Activated T-cell treated with anti-CD3 and anti-CD28 coated beads, Interleukin-2, amount 50 U/mL, for 72 hours (primary cell): ENCODE results near the gene GAD1. TPM values are rescaled to one million over a fixed set of nuclear protein-coding genes. Genes with fewer than 3 reads are reported as not detected.

ENCODE experiments used
- ATAC-seq, 2 donors: fragments of 150-1000 bp; cut with Tn5 transposase; replicated peaks in 1 of 2; 2 replicates each; pipeline ENCODE4 v1.10.0; 2021; ENCODE audit warnings: moderate library complexity in 2 of 2, mild to moderate bottlenecking in 1 of 2
- DNase-seq, 2 donors: peaks; one replicate each; pipeline ENCODE4 v3.0.0; 2021 to 2022; ENCODE audit warnings: mixed read lengths in 1 of 2
- H3K27ac Mint-ChIP-seq: one replicate; pipeline ENCODE4 v1.8.0; 2022; ENCODE audit warnings: mild to moderate bottlenecking, moderate library complexity, mixed read lengths
- H3K27me3 Mint-ChIP-seq: one replicate; pipeline ENCODE4 v1.8.0; 2022; ENCODE audit warnings: low read depth, mixed read lengths
- H3K36me3 Mint-ChIP-seq, 2 donors: one replicate each; pipeline ENCODE4 v1.8.0; 2022; ENCODE audit warnings: mixed read lengths in 2 of 2, mild to moderate bottlenecking in 1 of 2; ENCODE audit not compliant: insufficient read depth in 2 of 2
- H3K4me1 Mint-ChIP-seq: one replicate; pipeline ENCODE4 v1.8.0; 2022; ENCODE audit warnings: low read depth, mixed read lengths
- H3K4me3 Mint-ChIP-seq, 2 donors: one replicate each; pipeline ENCODE4 v1.8.0; 2022; ENCODE audit warnings: mild to moderate bottlenecking in 2 of 2, mixed read lengths in 2 of 2, moderate library complexity in 2 of 2
- H3K9me3 Mint-ChIP-seq, 2 donors: one replicate each; pipeline ENCODE4 v1.8.0; 2022; ENCODE audit warnings: mixed read lengths in 2 of 2
- total RNA-seq, 2 donors: library from RNA; stranded (reverse); gene quantifications; one replicate each; pipeline ENCODE4 v1.2.3, GENCODE V29; 2022

GAD1 gene
- total RNA-seq, 2 donors from 2014 or later: 12.8 to 17.8 TPM

GRCh38 chr2:170812710-170813600 lies 3.7 kb upstream of the GAD1 start:
- Mint-ChIP-seq H3K27ac (no peak overlapping the region), H3K36me3 (peaks cover 0 to 2% of the 10 kb centered on the region in 2 donors), H3K27me3 (peaks cover 43% of the 10 kb centered on the region), H3K4me3 (peak overlapping the region; percentile 66 to 68), H3K4me1 (peaks cover 30% of the 10 kb centered on the region), H3K9me3 (no peaks in the 10 kb centered on the region)
- ATAC-seq (no peak), DNase-seq (peak in 1 of 2 donors; percentile 33)

GRCh38 chr2:170813611-170814532 lies 2.8 kb upstream of the GAD1 start:
- Mint-ChIP-seq H3K4me3 (peak overlapping the region; percentile 66 to 68), H3K36me3 (peaks cover 0 to 5% of the 10 kb centered on the region in 2 donors), H3K4me1 (peaks cover 38% of the 10 kb centered on the region), H3K9me3 (no peaks in the 10 kb centered on the region), H3K27me3 (peaks cover 48% of the 10 kb centered on the region), H3K27ac (peak overlapping the region; percentile 55)
- peak; percentile 38 to 51 for DNase-seq
- ATAC-seq: no peak

- no peak for ATAC-seq
- Mint-ChIP-seq H3K36me3 (peaks cover 0 to 5% of the 10 kb centered on the region in 2 donors), H3K4me3 (peak overlapping the region; percentile 68 to 82), H3K27me3 (peaks cover 47% of the 10 kb centered on the region), H3K27ac (peak overlapping the region; percentile 55), H3K9me3 (no peaks in the 10 kb centered on the region), H3K4me1 (peaks cover 46% of the 10 kb centered on the region)
- no peak for DNase-seq
These were observed 2.0 kb upstream of the GAD1 start for GRCh38 chr2:170814533-170815230.

- Mint-ChIP-seq H3K4me1 (peaks cover 52% of the 10 kb centered on the region), H3K27me3 (peaks cover 48% of the 10 kb centered on the region), H3K27ac (peak overlapping the region; percentile 55)
These were observed 1.4 kb upstream of the GAD1 start for GRCh38 chr2:170815311-170815710.

GRCh38 chr2:170815746-170816503 lies 762 bp upstream of the GAD1 start:
- peak overlapping the region; percentile 82 to 90 for H3K4me3 Mint-ChIP-seq
- DNase-seq: peak; percentile 80 to 81
- peak overlapping the region; percentile 55 for H3K27ac Mint-ChIP-seq
- H3K9me3 Mint-ChIP-seq: no peaks in the 10 kb centered on the region
- H3K4me1 Mint-ChIP-seq: peaks cover 58% of the 10 kb centered on the region
- H3K36me3 Mint-ChIP-seq: peaks cover 0 to 5% of the 10 kb centered on the region in 2 donors
- peaks cover 55% of the 10 kb centered on the region for H3K27me3 Mint-ChIP-seq
- ATAC-seq: peak; percentile 63 to 64

More at GRCh38 chr2:170815311-170815710, 1.4 kb upstream of the GAD1 start:
- ATAC-seq (peak; percentile 1 to 16), DNase-seq (no peak)
- Mint-ChIP-seq H3K9me3 (no peaks in the 10 kb centered on the region), H3K36me3 (peaks cover 0 to 5% of the 10 kb centered on the region in 2 donors), H3K4me3 (peak overlapping the region; percentile 82 to 90)

- peak; percentile 24 to 25 for ATAC-seq
- Mint-ChIP-seq H3K27me3 (peaks cover 69% of the 10 kb centered on the region), H3K9me3 (no peaks in the 10 kb centered on the region), H3K4me3 (peak overlapping the region; percentile 82 to 90), H3K4me1 (peaks cover 72% of the 10 kb centered on the region), H3K36me3 (peaks cover 0 to 5% of the 10 kb centered on the region in 2 donors), H3K27ac (no peak overlapping the region)
- DNase-seq: peak; percentile 53 to 60
These were observed 677 bp downstream of the GAD1 start for GRCh38 chr2:170817093-170818035.

GRCh38 chr2:170818036-170818751 lies 1.5 kb downstream of the GAD1 start:
- Mint-ChIP-seq H3K9me3 (no peaks in the 10 kb centered on the region), H3K36me3 (peaks cover 0 to 10% of the 10 kb centered on the region in 2 donors), H3K4me3 (peak overlapping the region; percentile 82 to 90), H3K4me1 (peaks cover 79% of the 10 kb centered on the region), H3K27ac (no peak overlapping the region), H3K27me3 (peaks cover 71% of the 10 kb centered on the region)
- ATAC-seq (peak; percentile 27 to 36), DNase-seq (peak; percentile 26 to 48)

GRCh38 chr2:170818752-170819470 lies 2.2 kb downstream of the GAD1 start:
- H3K36me3 Mint-ChIP-seq: peaks cover 0 to 10% of the 10 kb centered on the region in 2 donors
- ATAC-seq (no peak), DNase-seq (no peak)
- H3K4me1 Mint-ChIP-seq: peaks cover 72% of the 10 kb centered on the region
- H3K4me3 Mint-ChIP-seq: peak overlapping the region; percentile 82 to 90
- no peak overlapping the region for H3K27ac Mint-ChIP-seq
- H3K9me3 Mint-ChIP-seq: no peaks in the 10 kb centered on the region
- peaks cover 66% of the 10 kb centered on the region for H3K27me3 Mint-ChIP-seq

- Mint-ChIP-seq H3K4me3 (peak overlapping the region; percentile 76 to 91), H3K27me3 (peaks cover 66% of the 10 kb centered on the region), H3K27ac (no peak overlapping the region), H3K4me1 (peaks cover 62% of the 10 kb centered on the region), H3K9me3 (no peaks in the 10 kb centered on the region), H3K36me3 (peaks cover 2 to 10% of the 10 kb centered on the region in 2 donors)
- ATAC-seq (no peak), DNase-seq (peak in 1 of 2 donors; percentile 33)
These were observed 3.3 kb downstream of the GAD1 start for GRCh38 chr2:170819680-170820664.
